Measurements from ENCODE around the gene RIN3.

DNA sequence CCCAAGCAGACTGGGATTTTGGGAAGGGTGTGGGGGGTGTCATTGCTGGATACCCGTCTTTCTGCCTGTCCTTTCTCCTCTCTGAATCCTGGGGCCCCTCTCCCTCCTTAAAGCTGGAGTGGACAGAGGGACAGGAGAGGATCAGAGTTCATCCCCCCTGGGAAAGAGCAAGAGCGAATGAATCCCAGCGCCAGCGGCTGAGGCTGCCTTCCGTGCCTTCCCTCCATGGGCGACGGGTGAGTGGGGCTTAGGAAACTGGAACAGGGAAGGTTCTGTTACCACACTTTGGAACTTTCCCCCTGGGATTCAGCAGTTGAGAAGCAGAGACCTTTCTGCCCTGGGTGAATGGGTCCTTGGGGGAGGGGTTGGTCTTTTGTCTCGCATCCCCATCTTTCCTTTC is 16.2 kb upstream of the RIN3 start:
- TF ChIP-seq EZH2phosphoT487 (IDR thresholded peaks at IDR 0.05; ENCODE audit: insufficient read depth, low read depth): no peak
- no peak for TF ChIP-seq EZH2 (IDR thresholded peaks at IDR 0.05; ENCODE audit: insufficient read depth, poor library complexity, severe bottlenecking)
